PFSK-1 (cell line): ENCODE results near the gene IL34.

ENCODE experiments used
- FOXP2 ChIP-seq: optimal IDR thresholded peaks from 2 replicates; pipeline ENCODE3; 2011; ENCODE audit warnings: borderline replicate concordance, control low read depth, inconsistent platforms; ENCODE audit not compliant: insufficient read depth; ENCODE audit errors: extremely low read length, extremely low read depth
- POLR2AphosphoS5 ChIP-seq: IDR thresholded peaks from 2 replicates; pipeline ENCODE4 v1.6.1; 2012; ENCODE audit warnings: low read depth, mild to moderate bottlenecking, control low read depth, low read length, moderate library complexity
- REST ChIP-seq, 2 experiments: IDR thresholded peaks; 2 replicates each; pipeline versions ENCODE4 v1.6.1 to v1.8.0; 2011 to 2012; ENCODE audit warnings: low read depth in 2 of 2, low read length in 2 of 2, control low read depth in 1 of 2, inconsistent platforms in 1 of 2, mild to moderate bottlenecking in 1 of 2, moderate library complexity in 1 of 2; ENCODE audit not compliant: insufficient read depth in 1 of 2
- SIN3A ChIP-seq: IDR thresholded peaks from 2 replicates; pipeline ENCODE4 v1.6.1; 2012; ENCODE audit warnings: mild to moderate bottlenecking, low read length, moderate library complexity, borderline replicate concordance; ENCODE audit not compliant: insufficient read depth
- TAF1 ChIP-seq: IDR thresholded peaks from 2 replicates; pipeline ENCODE4 v1.6.1; 2012; ENCODE audit warnings: low read length, control low read depth, borderline replicate concordance; ENCODE audit not compliant: insufficient read depth

GRCh38 chr16:70696952-70697593, 50.7 kb downstream of the IL34 start:
- TF ChIP-seq POLR2AphosphoS5 (no peak), REST (IDR thresholded peaks at IDR 0.05; ENCODE audit: insufficient read depth in 1 of 2, low read depth in 2 of 2, low read length in 2 of 2) (no peak), SIN3A (no peak), TAF1 (no peak), FOXP2 (no peak)
